ELF-1 (cell line): ENCODE measurements around the gene SBNO1.
A peak's percentile ranks its signal among the peaks of the same experiment; 100 is the strongest.
"Not testable (repeated sequence)": the region's sequence is repeated elsewhere in the genome, so short reads cannot be mapped to it uniquely, and the experiment has no call there.

Experiments used
- DNase-seq: peaks from one replicate; pipeline ENCODE4 v3.0.0-alpha.2; 2016; ENCODE audit warnings: low read depth, low spot score

Gene SBNO1

DNA sequence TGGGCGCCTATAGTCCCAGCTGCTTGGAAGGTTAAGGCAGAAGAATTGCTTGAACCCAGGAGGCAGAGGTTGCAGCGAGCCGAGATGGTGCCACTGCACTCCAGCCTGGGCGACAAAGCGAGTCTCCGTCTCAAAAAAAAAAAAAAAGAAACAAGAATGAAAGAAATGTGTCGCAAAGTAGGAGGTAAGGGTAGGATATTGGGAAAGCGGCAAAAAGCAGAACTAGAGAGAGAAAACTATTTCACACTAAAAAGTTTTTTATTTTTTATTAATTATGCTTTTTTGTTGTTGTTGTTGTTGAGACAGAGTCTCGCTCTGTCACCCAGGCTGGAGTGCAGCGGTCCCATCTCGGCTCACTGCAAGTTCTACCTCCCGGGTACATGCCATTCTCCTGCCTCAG lies 17.7 kb downstream of the SBNO1 start:
- no peak for DNase-seq

DNA sequence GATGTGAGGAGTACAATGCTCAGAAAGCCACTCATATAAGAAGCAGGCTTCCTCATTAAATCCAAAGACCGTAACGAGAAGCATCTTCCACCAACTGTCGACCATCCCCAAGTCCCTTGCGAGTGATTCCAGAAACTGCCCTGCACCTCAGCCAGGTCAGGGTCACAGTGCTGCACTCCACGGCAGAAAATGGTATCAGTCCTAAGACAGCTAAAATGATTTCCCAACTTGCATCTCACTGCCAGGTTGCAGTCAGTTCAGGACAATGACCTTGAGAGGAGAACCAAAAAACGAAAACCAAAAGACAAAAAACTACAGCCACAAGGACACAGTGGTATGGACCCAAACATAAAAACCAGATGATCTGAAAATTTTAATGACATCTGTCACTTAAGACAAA lies 20.6 kb downstream of the SBNO1 start:
- no peak for DNase-seq

DNA sequence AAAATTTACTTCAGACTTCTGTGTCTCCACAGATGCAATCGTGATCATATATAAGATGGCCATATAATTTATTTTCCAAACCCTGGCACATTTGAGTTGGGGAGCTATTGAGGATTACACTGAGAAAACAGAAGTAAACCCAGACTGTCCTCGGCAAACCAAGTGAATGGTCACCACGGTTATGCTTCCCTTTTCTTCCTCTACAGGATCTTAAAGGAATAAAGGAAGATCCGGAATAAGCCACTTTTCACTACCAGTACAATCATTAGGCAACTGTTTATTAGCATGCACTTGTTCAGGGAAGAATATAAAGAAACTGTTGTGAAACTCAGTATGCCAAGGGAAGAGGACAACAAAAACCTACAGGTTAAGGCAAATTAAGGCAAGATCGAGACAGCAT lies 27.6 kb downstream of the SBNO1 start:
- no peak for DNase-seq

DNA sequence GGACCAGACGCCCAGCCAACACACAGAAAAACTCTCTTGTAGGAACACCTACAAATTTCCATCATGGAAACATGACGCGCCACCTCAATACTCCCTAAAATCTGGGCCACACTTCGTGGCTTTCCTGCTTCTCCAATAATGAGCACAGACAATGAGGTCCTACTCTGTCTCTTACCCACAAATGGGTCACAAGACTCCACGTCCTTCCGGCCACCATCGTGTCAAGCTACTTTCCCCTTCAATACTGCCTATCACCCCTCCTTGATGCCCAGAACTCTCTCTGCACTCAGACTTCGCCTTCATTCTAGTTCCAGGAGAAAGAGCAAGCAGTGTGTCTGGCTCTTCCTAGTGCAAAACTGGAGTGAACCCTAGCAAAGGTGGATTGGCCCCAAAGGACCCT lies 28.1 kb downstream of the SBNO1 start:
- DNase-seq: no peak

DNA sequence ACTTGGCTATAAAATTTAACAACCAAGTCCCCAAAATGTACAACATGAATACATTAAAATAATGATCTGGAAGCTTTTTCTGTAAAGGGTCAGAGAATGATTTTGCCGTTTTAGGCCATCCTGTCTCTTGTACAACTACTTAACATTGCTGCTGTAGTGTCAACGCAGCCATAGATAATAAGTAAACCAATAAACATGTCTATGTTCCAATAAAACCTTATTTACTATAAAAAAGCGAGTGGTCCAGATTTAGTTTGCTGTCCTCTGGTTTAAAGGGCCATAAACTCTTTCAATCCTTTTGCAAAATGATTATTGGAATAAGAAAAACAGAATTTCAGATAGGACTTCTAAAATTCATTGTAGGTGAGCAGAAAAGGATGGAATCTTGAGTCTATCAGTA lies 29.2 kb downstream of the SBNO1 start:
- no peak for DNase-seq

DNA sequence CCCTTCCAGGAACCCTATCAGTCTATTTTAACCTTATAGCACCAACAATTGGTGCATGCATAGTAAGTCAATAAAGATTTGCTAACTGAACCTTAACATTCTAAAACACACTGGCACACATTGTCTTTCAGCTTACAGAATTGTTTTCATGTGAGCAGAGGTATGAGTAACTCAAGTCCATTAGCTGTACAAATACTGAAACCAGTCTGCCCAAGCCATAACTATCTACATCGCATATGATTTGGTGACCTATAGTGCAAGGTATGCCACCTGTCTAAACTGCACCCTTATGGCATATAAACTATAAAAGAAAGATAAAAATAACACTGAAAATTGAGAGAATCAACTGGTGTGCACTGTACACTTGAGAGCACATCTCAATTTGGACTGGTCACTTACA lies 34.8 kb downstream of the SBNO1 start:
- no peak for DNase-seq

DNA sequence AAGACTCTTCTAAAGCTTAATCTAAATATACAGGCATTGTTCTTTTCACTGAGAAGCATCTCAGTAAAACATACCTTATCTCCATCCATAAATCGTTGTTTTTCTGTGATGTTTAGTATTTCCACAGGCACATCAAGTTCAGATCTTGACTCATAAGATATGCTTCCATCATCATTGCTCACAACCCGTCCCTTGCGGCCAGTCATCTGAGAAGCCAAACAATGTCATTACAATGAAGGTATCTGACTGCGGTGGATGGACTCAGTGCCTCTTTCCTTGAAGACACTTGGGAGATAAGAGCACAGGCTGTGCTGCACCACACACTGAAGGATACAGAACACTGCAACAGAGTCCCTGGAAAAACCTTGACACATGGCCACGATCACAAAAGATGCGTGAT lies 44.8 kb downstream of the SBNO1 start:
- DNase-seq: no peak

DNA sequence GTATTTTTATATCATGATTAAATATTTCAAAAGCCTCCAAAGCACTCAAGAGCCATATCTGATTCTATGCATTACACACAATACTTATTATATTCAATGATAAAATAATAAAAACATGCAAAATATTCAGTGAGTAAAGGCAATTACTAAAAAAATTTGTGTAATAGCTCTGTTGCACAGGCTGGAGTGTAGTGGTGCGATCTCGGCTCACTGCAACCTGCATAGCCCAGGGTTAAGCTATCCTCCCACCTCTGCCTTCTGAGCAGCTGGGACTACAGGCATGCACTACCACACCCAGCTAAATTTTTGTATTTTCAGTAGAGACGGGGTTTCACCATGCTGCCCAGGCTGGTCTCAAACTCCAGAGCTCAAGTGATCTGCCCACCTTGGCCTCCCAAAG lies 45.4 kb downstream of the SBNO1 start:
- no peak for DNase-seq

DNA sequence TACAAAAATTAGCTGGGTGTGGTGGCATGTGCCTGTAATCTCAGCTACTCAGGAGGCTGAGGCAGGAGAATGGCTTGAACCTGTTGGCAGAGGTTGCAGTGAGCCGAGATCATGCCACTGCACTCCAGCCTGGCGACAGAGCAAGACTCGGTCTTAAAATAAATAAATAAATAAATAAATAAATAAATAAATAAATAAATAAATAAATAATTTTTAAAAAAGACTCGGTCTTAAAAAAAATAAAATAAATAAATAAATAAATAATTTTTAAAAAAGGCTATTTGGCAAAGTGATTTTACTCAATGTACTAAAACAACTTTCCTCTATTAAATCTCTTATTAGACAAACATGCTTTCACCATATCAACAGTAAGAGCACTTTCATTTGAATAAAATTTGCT lies 51.6 kb downstream of the SBNO1 start:
- DNase-seq: not testable (repeated sequence)

DNA sequence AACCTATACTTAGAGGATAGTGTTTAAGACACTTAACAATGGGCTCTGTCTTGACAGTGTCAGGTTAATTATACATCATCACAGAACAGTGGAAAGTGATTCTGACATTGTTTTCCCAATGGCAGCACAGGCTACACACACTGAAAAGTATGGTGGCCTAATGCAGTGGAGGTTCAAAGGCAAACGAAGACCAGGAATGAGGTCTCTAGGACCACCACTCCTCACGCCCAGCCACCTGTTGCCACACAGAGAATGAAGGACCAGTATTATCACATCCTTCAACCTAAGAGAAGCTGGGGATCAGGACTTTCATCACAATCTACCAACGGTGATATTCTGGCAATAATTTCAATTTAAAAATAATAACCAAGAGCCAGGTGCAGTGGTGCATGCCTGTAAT lies 58.4 kb downstream of the SBNO1 start:
- DNase-seq: no peak

DNA sequence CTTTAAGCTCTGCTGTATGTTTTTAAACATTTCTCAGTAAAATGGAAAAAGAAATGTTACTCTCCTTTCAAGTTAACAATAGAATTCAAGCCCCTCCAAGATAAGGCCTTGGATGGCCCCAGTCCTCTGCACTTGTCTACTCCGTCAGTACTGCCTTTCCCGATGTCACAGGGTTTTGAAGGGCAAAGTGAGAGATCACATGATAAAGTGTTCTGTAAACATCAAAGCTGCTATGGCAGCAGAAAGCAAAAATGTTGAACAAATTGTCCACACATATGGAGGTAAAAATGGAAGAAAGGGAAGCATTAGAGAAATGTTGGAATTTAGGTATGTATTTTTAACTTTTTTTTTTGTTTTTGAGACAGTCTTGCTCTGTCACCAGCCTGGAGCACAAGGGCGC lies 59.5 kb downstream of the SBNO1 start:
- DNase-seq: no peak

DNA sequence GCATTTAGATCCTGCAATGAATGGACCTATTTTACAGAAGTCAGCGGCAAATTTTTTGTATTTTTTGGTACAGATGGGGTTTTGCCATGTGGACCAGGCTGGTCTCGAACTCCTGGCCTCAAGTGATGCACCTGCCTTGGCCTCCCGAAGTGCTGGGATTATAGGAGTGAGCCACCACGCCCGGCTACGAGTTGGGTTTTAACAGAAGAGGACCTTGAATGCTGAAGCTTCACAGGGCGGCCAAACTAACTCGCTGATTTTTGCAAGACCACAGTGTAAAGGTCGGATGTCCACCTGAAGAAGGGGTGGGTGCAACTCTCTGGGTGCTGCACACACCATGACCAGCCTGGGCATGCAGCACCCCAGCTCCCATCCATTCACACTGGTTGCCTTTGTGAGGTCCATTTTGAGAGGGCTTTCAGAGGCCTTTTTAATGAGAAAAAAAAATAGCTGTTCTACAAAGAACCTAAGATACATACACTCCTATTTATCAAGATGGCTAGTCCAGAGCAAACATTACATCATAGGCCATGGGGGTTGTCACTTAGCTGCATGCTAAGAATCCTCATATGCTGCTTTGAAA lies 71.4 kb downstream of the SBNO1 start:
- DNase-seq: no peak

DNA sequence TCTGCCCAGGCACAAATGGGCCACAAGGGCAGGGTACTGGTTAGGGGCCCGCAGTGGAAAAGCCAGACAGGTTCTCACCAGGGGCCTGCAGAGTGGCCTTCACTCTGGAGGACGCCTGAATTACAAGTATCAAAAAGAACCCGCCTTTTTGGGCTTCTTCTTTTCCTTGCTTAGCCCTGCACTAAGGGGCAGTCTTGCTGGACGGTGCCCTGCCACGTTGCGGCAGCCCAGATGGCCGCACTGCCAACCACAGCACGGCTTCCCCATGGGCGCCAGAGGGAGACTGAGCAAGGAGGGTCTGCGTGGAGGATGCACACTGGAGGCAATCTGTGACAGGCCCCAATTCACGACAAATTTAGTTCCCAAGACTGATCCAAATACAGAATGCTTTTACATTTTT lies 74.7 kb downstream of the SBNO1 start:
- DNase-seq: no peak

DNA sequence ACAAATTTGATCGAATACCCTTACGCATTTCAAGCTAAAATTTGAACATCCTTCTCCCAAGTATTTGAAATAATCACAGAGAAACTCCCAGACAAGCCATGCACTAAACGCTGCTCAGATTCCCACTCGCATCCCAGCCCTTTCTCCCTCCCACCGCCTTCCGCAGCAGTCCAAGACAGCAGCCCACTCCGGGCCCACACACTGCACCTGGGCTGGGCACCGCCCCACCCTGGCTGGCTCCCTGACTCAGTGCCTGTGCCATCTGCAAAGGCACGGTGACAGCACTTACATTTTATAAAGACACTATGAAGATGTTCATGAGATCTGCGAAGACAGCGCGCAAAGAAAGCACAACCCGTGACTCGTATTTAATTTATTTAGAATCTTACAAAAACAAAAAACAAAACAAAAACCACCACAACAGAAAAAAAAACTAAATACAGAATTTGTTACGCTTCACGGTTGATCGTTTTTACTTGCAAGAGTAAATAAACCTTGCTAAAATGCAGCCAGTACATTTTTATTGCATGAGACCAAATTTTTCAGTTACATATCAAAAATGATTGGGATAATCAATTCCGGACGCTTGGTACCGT lies 75.8 kb downstream of the SBNO1 start:
- no peak for DNase-seq

DNA sequence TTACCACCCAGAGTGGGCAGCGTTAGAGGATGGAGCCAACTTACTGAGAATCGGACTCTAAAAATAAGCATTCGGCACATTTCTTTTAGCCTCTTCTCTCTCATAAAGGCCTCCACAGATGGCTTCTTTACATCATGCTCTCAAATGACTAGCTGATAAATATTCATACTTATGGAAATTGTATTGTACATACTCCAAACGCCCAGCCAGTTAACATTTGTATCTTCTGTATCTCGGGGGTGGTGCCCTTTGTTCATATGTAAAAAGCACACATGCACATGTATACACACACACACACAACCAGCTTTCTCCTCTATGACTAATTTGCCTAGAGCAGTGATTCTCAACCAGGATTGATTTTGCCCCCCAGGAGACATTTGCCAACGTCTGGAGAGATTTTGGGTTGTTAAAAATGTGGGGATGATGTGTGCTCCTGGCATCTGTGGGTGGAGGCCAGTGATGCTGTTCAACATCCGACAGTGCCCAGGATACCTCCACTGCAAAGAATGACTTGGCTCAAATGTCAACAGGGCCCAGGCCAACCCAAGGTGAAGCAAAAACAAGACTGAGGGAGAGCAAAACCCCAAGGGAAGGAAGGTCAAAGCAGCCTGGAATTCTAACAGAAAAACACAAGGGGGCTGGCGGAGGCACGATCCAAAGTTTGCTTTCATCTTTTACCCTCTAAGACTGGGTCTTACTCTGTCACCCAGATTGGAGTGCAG lies 77.8 kb downstream of the SBNO1 start:
- DNase-seq: peak; percentile 21

DNA sequence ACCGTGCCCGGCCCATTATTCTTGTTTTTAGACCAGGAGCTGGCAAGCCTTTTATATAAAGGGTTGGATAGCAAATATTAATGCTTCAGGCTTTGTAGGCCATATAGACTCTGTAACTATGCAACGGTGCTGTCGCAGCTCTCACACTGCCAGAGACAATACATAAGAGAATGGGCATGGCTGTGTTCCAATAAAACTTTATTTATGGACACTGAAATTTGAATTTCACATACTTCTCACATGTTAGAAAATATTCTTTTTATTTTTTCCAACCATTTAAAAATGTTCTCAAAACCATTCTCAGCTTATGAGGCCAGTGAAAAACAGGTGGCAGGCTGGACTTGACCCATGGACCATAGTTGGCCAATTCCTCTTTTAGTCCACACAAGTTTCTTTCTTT lies 80.0 kb downstream of the SBNO1 start:
- DNase-seq: no peak

DNA sequence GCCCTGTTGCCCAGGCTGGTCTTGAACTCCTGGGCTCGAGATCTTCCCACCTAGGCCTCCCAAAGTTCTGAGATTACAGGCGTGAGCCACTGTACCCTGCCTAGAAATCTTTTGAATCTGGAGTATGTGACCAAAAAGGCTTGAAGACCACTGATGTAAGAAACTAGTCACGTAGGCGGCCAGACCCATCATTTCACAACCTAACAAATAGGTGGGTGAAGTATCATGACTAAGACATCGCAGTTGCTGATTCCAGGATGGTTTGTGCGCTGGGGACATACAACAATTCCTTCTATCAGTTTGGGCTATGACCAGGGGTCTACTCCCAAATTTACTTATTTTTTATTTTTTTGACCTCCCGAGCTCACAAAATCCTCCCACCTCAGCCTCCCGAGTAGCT lies 81.2 kb downstream of the SBNO1 start:
- DNase-seq: no peak

DNA sequence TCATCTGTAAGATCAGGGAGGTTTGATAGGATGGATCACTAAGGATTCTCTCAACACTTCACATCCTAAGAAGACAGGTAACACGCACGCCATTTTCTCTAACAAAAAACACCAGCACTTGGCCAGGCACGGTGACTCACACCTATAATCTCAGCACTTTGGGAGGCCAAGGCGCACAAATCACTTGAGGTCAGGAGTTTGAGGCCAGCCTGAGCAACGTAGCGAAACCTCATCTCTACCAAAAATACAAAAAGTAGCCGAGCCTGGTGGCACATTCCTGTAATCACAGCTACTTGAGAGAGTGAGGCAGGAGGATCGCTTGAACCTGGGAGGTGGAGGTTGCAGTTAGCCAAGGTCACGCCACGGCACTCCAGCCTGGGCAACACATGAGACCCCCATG lies 82.5 kb downstream of the SBNO1 start:
- no peak for DNase-seq

DNA sequence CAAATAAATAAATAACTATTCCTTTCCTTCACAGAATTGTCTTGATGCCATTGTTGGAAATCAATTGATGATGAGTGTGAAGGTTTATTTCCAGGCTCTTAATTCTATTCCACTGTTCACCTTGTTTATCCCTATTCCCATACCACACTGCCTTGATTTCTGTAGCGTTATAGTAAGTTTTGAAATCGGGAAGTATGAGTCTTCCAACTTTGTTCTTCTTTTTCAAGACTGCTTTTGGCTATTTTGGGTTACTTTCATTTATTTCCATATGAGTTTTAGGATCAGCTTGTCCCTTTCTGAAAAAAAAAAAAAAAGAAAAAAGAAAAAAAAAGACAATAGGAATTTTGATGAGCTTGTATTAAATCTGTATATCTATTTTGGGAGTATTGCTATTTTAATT lies 83.7 kb downstream of the SBNO1 start:
- DNase-seq: no peak

DNA sequence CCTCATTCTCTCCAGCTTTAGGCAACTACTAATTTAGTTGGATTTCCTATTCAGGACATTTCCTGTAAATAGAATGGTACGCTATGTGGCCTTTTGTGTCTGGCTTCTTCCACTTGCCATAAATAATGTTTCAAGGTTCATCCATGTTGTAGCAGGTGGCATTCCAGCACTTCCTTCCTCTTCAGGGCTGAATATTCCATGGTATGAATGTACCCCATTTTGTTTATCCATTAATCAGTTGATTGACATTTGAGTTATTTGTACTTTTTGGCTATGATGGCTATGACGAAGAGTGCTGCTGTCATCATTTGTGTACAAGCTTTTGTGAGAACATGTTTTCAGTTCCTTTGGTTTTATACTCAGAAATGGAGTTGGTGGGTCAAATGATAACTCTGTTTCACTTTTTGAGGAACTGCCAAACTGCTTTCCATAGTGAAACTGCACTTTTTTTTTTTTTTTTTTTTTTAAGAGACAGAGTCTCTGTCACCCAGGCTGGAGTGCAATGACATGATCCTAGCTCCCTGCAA lies 86.5 kb downstream of the SBNO1 start:
- no peak for DNase-seq

DNA sequence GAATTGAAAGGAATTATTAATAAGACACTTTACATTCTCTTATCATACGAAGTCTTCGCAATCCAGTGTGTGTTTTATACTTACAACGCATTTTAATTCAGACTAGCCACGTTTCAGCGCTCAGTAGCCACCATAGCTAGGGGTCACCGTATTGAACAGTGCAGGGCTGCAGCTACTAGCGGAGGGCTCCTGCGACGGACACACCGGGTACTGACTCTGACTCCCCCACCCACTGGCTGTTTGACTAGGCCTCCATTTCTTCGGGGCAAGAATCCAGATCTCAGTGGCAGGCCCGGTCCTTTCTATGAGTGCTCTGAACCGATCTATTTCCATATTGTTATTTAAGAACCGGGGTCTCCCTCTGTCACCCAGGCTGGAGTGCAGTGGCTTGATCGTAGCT lies 91.5 kb downstream of the SBNO1 start:
- no peak for DNase-seq

DNA sequence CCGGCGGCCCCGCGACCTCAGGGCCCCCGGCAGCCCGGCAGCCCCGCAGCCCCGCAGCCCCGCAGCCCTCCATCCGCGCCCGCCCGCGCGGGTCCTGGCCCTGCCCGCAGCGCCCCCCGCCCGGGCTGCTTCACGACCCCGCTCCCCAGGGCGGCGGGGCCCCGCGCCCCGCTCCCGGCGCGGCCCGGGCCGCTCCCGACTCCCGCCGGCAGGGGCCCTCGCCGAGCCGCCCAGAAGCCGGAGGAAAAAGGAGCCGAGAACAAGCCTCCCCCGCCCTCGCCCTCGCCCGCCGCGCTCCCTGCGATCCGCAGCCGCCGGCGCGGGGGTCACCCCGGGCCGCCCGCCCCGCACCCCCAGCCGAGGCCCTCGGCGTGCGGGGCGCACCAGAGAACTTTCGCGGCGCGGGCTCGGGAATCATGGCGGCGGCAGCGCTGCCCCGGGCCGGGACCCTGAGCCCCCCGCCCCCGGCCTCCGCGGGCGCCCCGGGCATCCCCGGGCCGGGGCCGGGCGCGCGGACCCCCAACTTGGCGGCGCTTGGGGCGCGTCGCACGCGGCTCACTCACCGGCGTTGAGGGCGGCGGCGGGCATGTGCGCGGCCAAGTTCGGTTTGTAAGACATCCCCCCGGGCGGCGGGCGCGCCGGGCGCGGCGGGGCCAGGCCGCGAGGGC lies 93.5 kb downstream of the SBNO1 start:
- DNase-seq: no peak
